Stimulated activated CD8-positive, alpha-beta memory T cell treated with anti-CD3 and anti-CD28 coated beads, Interleukin-2, amount 100 ng/mL, for 48 hours (primary cell): ENCODE data around the gene ZNF362.
"Not testable (repeated sequence)": the region's sequence is repeated elsewhere in the genome, so short reads cannot be mapped to it uniquely, and the experiment has no call there.

Source experiments
- DNase-seq, 2 donors: peaks; one replicate each; pipeline ENCODE4 v3.0.0-alpha.2; 2020; ENCODE audit warnings: low read depth in 2 of 2

The ZNF362 gene

DNA sequence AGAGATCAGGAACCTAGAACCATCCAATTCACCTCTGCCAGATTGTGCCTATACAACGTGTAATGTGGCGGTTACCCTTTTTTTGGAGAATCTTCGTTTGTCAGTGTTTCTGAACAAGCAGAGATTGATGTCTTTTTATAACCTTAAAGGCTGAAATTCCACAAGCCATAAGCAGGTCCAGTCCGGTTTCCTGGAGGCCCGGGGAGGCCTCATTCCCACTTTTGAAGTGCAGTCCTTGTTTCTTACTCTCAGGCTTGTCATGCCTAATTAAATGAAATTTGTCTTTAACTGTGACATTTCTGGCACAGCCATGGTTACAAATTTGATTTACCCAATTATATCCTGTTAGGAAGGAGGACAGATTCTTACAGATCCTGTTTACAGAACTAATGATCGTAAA, 27.8 kb downstream of the ZNF362 start:
- DNase-seq, result no peak

DNA sequence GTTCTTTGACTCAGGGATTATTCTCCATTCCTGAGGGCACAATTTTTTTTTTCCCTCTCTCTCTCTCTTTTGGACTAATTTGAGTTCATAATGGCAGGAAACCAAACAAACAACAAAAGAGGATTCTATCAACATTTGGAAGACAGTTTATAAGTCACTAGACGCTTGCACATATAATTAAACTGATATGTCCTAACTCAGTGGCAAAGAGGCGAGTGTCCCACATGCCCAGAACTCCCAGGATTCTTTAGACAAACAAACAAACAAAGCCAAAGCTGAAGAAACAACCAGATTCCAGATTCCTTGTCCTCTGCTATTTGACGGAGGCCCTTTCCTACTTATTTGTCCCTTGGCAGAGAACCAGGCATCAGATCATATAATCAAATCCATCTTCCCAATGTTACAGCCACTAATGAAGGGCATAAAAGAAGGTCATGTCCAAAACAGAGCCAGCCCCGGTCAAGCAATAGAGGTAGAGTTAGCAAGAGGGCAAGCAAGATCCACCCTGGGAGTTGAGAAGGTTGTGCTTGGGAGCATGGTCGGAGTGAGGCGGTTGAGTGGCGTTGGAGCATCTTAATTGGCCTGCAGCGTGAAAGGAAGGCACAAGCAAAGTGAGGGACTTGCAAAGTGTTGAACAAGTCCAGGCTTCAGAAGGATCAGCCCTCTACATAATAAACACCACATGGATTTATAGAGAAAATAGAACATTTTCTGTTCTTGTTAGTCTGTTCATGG, 30.3 kb downstream of the ZNF362 start:
- DNase-seq, result no peak

DNA sequence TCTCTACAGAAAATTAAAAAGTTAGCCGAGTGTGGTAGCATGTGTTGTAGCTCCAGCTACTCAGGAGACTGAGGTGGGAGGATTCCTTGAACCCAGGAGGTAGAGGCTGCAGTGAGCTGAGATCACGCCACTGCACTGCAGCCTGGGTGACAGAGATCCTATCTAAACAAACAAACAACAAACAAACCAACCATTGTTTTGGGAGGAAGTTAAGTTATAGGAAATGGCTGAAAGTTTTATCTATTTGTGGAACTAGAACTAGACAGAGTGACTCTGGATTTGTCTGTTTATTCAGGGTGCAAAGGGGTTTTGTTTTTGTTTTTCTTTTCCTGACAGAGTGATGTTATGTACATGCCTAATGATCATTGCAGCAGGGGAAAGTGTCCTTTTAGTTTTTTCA, 31.0 kb downstream of the ZNF362 start:
- DNase-seq, result no peak

DNA sequence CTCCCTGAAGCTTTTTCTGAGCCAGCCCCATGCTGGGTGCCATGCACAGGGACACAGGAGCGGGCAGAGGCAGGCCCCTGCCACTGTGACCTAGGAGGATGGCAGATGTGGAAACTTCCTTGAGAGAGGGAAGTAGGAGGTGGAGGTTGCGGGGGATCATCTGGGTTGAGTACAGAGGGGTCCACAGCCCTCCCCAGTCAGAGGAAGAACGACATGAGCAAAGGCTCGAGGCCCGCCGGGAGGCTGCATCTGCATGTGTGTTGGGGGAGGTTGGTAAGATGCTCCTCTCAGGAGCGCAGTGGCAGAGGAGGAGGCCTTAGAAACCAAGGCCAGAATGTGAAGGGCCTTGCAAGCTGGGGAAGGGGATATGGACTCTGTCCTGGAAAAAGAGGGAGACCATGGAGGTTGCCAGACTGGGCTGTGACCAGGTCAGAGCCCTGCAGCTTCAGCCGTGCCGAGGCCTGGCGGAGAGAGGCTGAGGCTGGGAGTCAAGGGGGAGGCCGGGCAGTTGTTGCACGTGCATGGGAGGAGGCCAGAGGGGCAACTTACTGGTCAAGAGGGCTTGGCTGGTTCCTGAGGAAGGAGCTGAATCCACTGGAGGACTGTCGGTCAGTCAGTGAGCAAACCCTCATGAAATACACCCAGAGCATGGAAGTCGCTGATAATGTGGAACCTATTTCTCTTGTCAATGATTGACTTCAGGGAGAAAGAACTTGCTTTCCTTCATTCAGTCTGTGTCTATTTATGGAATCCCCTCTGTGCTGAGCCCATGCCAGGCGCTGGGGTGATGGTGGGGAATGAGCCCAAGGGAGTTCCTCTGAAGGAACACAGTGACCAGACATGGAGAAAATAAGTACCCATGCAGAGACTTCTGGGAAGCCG, 32.9 kb downstream of the ZNF362 start:
- no peak for DNase-seq

DNA sequence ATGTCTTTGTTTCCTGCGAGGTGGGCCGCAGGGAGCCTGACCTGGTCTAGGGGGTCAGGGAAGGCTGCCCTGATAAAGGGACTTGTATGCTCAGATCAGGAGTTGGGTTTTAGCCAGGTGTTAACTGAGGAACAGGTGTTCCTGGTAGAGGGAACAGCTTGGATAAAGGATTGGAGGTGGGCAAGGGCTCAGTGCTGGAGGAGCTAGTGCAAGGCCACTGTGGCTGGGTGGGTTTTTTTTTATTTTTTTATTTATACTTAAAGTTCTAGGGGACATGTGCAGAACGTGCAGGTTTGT, 33.5 kb downstream of the ZNF362 start:
- DNase-seq, result no peak

DNA sequence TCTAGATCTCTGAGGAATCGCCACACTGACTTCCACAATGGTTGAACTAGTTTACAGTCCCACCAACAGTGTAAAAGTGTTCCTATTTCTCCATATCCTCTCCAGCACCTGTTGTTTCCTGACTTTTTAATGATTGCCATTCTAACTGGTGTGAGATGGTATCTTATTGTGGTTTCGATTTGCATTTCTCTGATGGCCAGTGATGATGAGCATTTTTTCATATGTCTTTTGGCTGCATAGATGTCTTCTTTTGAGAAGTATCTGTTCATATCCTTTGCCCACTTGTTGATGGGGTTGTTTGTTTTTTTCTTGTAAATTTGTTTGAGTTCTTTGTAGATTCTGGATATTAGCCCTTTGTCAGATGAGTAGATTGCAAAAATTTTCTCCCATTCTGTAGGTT, 34.3 kb downstream of the ZNF362 start:
- not testable (repeated sequence) for DNase-seq

DNA sequence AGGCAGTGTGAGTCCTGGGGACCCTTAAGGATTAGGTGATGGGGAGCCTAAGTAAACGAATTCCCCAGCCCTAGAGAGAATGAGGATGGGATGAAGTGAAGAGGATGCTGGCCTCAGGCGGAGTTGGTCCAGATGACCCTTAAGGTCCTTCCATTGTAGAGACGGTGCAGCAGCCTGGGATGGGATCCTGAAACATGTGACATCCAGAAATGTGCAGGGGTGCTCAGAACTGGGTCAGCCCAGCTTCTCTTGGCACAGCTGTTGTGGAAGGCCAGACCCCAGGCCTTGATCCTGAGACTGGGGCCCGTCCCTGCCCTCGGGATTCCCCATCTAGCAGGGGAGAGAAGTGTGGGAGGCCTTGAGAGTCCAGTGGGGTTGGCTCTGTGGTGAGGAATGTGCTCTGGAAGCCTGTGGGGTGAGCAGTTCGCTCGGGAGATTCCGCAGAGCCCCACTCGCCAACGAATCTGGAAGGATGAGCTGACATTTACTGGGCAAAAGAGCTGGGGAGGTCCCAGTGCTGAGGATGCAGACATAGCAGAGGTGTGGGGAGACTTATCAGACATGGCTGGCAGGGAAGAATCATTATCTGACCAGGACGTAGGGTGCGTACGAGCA, 36.5 kb downstream of the ZNF362 start:
- no peak for DNase-seq

DNA sequence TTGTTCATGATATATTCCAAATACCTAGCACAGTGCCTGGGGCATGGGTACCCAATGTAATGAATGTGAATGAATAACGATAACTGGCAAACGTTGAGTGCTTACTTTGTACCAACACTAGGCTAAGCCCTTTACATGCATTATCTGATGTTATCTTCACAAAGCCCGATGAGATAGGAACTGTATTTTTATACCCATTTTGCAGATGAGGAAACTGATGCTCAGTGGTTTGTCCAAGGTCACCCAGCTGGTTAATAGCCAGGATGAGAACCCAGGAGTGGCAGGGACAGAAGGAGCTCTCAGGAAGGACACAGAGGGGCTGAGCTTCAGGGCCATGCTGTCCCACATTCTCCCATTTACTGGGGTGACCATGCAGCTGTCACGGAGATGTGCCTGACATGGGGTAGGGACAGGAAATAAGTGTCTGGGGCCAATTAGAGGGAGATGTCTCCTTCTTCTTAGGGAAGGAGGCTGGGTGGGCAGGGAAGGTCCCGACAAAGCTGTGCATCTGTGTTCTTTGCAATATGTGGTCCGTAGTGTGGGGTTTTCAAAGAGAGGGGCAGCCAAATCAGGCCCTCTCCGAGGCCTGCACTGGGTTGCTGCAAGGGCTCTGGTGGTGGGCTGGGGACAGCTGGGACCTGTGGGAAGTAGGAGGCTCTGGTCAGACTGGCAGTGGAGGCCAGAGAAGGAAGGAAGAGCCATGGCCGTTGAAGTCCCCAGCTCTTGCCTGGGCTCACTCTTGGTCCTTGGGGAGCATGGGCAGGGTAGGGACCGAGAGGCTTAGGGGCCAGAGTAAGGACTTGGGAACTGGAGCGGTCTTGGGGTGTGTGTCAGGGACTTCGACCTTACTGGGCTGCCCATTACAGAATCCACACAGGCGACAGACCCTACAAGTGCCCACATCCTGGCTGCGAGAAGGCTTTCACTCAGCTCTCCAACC, 38.0 kb downstream of the ZNF362 start:
- no peak for DNase-seq

DNA sequence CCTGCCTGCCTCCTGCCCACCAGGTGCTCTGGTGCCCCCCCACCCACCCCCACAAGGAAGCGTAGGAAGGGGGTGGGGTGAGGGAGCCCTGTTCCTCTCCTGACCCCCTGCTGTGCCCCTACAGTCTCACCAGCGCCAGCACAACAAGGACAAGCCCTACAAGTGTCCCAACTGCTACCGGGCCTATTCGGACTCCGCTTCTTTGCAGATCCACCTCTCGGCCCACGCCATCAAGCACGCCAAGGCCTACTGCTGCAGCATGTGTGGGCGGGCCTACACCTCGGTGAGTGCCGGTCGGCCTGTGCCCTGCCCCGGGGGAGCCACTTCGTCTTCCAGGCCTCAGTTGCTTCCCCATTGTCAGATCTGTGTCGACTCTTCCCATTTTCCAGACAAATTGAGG, 38.7 kb downstream of the ZNF362 start:
- DNase-seq, result no peak

DNA sequence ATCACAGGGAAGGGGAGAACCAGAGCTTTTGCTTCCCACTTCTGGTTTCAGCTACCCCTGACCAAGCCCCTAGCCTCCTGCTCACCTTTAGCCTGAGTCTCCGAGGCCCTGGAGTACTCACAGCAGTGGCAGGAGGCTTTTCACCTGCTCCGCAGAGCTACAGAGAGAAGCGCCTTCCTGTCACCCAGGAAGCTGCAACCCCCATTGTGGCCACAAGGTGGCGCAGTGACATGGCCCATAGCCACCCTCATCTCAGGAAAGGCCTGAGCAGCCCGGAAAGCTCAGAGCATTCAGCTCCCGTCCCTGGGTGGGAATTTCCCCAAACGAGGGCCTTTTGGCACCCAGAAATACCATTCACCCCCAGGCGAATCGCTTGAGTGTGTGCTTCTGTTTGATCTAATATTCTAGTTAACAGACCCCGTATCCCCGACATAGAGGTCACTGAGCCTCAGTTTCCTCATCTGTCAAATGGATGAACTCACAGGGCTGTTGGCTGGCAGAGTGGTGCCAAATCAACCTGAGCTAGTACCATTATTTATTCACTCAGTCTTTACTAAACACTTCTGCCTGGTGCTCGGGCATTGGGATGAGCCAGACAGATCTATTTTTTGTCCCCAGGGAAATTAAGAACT, 39.3 kb downstream of the ZNF362 start:
- DNase-seq, result peak; percentile 81

DNA sequence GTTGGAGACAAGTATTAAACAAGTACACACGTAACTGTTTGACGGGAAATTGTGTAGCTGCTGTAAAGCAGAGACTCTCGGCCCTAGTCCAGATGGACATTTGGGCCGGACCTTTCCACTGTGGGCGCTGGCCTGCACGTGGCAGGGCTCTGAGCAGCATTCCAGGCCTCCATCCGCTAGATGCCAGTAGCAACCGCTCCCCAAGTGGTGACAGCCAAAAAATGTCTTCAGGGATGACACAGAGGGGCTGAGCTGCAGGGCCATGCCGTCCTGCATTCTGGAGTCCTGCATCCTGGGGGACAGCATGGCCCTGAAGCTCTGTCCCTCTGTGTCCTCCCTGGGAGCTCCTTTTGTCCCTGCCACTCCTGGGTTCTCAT, 39.8 kb downstream of the ZNF362 start:
- DNase-seq, result no peak

DNA sequence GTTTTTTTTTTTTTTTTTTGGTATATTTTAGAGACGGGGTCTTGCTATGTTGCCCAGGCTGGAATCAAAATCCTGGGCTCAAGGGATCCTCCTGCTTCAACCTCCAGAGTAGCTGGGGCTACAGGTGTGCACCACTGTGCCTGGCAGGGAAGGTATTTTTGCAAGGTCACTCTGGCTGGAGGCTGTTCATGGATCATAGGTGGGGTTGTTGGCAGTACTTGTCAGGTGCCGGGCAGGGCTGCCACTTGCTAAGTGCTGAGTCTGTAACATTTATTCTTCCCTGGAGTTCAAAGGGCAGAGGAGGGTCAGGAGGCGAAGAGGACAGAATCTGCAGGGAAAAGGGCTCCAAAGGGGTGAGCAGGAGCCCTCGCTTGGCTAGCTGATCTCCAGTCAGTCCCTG, 40.5 kb downstream of the ZNF362 start:
- DNase-seq, result no peak

DNA sequence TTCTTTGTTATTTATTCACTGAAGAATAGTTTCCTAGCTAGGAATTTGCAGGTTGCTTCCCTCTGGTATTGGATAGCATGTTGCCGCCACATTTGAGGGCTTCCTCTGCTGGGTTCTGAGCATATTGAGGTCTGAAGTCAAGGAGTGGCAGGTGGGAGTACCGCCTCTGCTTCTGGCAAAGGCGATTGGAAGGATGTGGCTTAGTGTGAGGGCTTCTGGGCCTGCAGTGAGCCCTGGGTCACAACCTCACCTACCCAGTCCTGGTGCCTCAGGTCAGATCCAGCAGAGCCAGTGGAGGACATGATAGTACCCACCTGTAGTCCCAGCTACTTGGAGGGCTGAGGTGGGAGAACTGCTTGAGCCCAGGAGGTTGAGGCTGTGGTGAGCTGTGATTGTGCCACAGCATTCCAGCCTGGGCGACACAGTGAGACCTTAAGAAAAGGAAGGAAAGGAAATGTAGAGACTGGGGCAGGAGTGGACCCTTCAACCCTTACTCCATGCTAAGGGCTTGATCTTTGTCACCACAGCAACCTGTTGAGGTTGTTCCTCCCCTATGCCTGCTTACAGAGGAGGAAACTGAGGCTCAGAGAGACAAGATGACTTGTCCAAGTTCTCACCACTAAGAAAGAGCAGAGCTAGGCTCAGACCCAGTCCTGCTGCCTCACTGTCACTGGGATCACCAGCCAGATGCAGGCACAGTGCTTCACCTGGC, 41.8 kb downstream of the ZNF362 start:
- no peak for DNase-seq

DNA sequence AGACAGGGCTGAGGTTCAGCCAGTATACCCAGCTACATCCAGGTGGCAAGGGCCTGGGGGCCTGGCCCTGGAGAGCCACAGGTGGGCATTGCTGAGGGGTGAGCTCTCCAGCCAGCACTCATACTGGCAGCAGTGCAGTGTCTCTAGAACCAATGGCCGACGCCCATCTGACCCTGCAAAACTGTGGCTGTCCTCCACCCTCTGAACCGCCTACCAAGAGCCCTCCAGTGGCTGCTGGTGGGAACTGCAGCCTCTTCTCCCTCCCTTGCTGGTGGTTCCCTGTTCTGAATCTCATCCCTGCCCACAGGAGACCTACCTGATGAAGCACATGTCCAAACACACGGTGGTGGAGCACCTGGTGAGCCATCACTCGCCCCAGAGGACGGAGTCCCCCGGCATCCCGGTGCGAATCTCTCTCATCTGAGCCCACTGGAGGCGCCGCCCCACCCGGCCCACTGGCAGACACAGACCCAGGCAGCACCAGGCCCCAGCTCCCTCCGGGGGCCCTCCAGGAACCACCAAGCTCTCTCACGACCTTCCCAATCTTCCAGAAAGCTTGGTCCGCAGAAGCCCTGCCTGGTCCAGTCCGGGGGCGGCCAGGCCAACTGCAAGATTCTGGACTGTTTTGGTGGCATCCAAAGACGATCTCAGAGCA, 42.5 kb downstream of the ZNF362 start:
- peak; percentile 28 to 60 for DNase-seq

DNA sequence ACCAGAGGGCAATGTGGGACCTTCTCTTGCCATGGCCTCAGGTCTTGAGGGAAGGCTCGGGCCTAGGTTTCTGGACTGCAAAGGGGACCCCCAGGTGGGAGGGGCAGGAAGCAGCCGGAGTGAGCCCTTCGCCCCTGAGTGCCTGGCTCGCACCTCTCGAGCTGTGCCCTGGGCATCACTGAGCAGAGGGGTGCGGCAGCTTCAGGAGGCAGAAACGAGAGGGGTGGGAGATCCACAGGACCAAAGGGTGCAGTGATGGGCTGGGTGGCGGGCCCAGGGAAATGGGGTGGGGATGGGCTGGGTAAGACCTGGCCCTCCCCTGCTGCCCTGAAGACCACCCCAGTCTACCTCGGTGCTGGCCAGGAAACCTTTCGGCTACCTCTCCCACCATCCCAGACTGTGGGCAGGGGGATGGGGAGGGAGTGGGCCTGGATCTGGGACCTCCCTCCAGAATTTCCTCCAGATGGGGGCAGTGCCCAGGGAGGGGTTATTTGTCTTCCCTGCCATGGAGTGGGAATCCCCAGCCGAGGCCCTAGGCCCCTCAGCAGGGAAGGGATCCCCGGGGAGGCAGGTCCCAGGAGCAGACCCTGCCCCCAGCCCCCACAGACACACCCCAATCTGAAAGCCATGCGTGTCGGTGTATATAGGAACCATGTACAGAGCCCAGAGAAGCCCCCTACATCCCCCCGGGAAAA, 43.3 kb downstream of the ZNF362 start:
- no peak for DNase-seq

DNA sequence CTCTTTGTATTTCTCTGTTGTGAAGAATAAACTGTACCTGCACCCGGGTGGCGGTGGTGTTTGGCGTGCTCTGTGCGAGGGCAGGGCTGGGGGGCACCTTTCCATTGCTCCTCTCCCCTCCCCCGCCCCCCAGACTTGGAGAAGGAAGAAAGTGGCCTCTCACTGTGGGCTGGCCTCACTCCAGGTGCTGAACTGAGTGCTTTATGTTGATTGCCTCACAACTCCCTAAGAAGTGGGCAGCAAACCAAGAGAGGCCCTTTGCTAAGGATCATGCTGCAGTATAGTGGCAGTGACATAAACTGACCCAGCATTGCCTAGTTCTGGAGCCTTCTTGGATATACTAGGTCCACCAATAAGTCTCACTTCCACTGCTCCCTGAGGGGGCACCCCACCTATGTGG, 44.4 kb downstream of the ZNF362 start:
- DNase-seq, result no peak

DNA sequence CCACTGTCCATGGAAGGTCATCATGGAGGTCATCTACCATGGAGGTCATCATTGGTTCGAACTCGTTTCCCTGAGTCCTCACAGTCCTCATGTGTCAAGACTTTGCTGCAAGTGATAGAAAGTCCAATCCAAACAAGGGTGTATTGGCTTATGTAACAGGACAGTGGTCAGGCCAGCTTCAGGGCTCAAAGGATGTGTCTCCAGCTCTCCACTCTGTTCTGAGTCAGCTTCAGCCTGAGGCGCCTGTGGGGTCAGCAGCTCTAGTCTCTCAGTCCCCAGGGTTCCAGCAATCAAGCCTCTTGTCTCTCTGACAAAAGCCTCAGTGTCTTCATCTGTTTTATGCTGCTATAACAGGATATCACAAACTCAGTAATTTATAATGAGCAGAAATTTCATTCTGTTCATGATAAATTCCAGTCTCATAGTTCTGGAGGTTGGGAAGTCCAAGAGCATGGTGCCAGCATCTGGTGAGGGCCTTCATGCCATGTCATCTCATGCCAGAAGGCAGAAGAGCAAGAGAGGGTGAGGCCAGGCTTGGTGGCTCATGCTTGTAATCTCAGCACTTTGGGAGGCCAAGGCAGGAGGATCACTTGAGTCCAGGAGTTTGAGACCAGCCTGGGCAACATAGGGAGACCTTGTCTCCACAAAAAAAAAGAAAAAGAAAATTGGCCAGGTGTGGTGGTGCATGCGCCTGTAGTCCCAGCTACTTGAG, 45.1 kb downstream of the ZNF362 start:
- no peak for DNase-seq

DNA sequence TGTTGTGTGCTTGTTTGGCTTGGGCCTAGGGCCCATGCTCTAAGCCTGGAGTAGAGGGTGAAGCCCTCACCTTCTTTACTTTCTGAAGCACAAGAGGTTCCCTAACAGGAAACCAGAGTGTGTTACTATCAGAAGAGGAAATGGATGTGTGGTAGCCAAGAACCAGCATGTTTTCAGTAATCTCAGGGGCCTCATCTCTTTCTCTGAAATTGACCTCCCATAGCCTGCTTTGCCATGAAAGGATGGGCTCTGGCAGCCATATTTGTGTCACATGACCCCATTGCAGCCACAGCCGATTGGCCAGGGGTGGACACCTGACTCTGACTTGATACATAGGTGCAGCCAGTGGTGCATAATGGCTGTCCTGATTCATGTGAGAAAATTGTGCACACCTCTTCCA, 46.0 kb downstream of the ZNF362 start:
- DNase-seq, result peak in 1 of 2 donors; percentile 5

DNA sequence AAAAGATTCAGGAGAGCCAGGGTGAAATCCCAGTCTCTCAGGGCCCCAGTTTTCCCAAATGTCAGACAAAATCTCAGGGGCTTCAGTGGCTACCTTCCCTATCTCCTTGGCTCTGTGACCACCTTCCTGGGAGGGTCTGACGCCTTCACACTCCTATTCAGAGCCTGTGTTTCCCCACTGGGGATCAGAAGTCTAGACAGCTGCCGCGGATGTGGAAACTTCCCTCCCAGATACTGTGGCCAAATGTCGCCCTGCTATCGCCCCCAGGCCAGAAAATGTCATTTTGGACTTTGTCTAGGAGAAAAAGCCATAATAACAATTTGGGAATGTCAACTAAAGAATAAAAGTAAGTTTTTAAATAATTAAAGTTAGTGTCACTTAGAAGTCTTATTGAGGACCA, 48.7 kb downstream of the ZNF362 start:
- DNase-seq, result no peak
